HEK293T (cell line): ENCODE data around the gene MDFIC.

Experiments used
- CTCF ChIA-PET: fragments of 350-600 bp; formaldehyde crosslinking; extraction: SDS; loops from one replicate; lab custom pipeline; 2021; ENCODE audit warnings: antibody characterized with exemption, inconsistent platforms; lab: Yijun Ruan, JAX
- POLR2A ChIA-PET: fragments of 350-600 bp; formaldehyde crosslinking; extraction: SDS; loops from one replicate; lab custom pipeline; 2020; ENCODE audit warnings: antibody characterized with exemption, inconsistent platforms; lab: Yijun Ruan, JAX
- DNase-seq: peaks from one replicate; pipeline ENCODE4 v3.0.0; 2012; ENCODE audit warnings: mixed read lengths; ENCODE audit errors: extremely low spot score
- ARNT ChIP-seq: fragments of 450-650 bp; IDR thresholded peaks from 2 replicates; pipeline ENCODE4 v1.6.1; 2017; ENCODE audit warnings: mild to moderate bottlenecking
- BHLHE40 ChIP-seq: fragments of 450-650 bp; IDR thresholded peaks from 2 replicates; pipeline ENCODE4 v1.6.1; 2016; ENCODE audit warnings: mild to moderate bottlenecking, moderate library complexity, borderline replicate concordance
- CTBP1 ChIP-seq: fragments of 450-650 bp; IDR thresholded peaks from 2 replicates; pipeline ENCODE4 v1.6.1; 2016; ENCODE audit warnings: borderline replicate concordance
- ELF4 ChIP-seq: fragments of 450-650 bp; IDR thresholded peaks from 2 replicates; pipeline ENCODE4 v1.6.1; 2017; ENCODE audit warnings: antibody characterized with exemption
- FOXA1 ChIP-seq: fragments of 450-650 bp; IDR thresholded peaks from 2 replicates; pipeline ENCODE4 v1.6.1; 2016; ENCODE audit warnings: mild to moderate bottlenecking
- FOXK2 ChIP-seq: fragments of 450-650 bp; IDR thresholded peaks from 2 replicates; pipeline ENCODE4 v1.6.1; 2016; ENCODE audit warnings: mild to moderate bottlenecking
- FOXM1 ChIP-seq: fragments of 450-650 bp; IDR thresholded peaks from 2 replicates; pipeline ENCODE4 v1.6.1; 2017; ENCODE audit warnings: mild to moderate bottlenecking, borderline replicate concordance
- HDGF ChIP-seq: fragments of 450-650 bp; IDR thresholded peaks from 2 replicates; pipeline ENCODE4 v1.6.1; 2017; ENCODE audit warnings: antibody characterized with exemption, borderline replicate concordance
- L3MBTL2 ChIP-seq: fragments of 450-650 bp; conservative IDR thresholded peaks from 2 replicates; pipeline ENCODE4 v1.6.1; 2016; ENCODE audit warnings: mild to moderate bottlenecking
- LEF1 ChIP-seq: fragments of 450-650 bp; IDR thresholded peaks from 2 replicates; pipeline ENCODE4 v1.6.1; 2017; ENCODE audit warnings: mild to moderate bottlenecking, borderline replicate concordance
- NFRKB ChIP-seq: fragments of 450-650 bp; IDR thresholded peaks from 2 replicates; pipeline ENCODE4 v1.6.1; 2016; ENCODE audit warnings: mild to moderate bottlenecking, moderate library complexity
- PKNOX1 ChIP-seq: fragments of 450-650 bp; IDR thresholded peaks from 2 replicates; pipeline ENCODE4 v1.6.1; 2016
- SP1 ChIP-seq: fragments of 450-650 bp; IDR thresholded peaks from 2 replicates; pipeline ENCODE4 v1.6.1; 2017
- SUZ12 ChIP-seq: fragments of 450-650 bp; IDR thresholded peaks from 2 replicates; pipeline ENCODE4 v1.6.1; 2016; ENCODE audit warnings: mild to moderate bottlenecking
- TARDBP ChIP-seq: fragments of 450-650 bp; IDR thresholded peaks from 2 replicates; pipeline ENCODE4 v1.6.1; 2016
- ZNF384 ChIP-seq: fragments of 450-650 bp; IDR thresholded peaks from 2 replicates; pipeline ENCODE4 v1.6.1; 2016

MDFIC gene

GRCh38 chr7:115010441-115010820 lies 88.5 kb downstream of the MDFIC start:
- CTCF ChIA-PET, result no interaction called here
- DNase-seq, result no peak
- no peak for TF ChIP-seq BHLHE40
- TF ChIP-seq FOXM1, result no peak
- no peak for TF ChIP-seq PKNOX1
- TF ChIP-seq ELF4, result no peak
- no peak for TF ChIP-seq L3MBTL2
- no peak for TF ChIP-seq CTBP1
- TF ChIP-seq SP1, result no peak
- TF ChIP-seq NFRKB, result no peak
- TF ChIP-seq LEF1, result no peak
- TF ChIP-seq HDGF, result no peak
- TF ChIP-seq SUZ12, result no peak
- no peak for TF ChIP-seq FOXK2
- no peak for TF ChIP-seq FOXA1
- no peak for TF ChIP-seq ZNF384
- TF ChIP-seq TARDBP, result no peak
- no peak for TF ChIP-seq ARNT
- POLR2A ChIA-PET, result no interaction called here

DNA sequence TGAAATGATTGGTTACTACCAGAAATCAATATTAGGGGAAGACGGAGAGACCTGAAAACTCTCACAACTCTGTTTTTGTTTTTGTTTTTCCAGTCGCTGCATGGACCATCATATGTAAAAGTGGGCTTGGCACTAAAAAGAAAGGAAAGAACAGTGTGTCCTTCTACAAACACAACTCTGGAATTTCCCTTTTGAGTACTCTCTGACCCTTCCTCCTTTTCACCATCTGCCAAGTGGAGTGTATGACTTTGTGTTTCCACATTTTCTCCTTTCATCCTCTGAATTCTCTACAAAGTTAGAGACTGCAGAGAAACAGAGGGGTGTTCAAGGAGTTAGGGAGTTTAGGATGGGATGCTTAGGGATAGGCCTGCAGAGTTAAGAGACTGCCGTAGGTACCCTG lies 92.0 kb downstream of the MDFIC start:
- ChIA-PET POLR2A (no interaction called here), CTCF (no interaction called here)
- no peak for TF ChIP-seq FOXM1
- TF ChIP-seq PKNOX1, result no peak
- no peak for TF ChIP-seq ARNT
- TF ChIP-seq L3MBTL2, result no peak
- no peak for TF ChIP-seq ZNF384
- no peak for TF ChIP-seq ELF4
- no peak for TF ChIP-seq CTBP1
- TF ChIP-seq FOXK2, result no peak
- TF ChIP-seq BHLHE40, result no peak
- no peak for TF ChIP-seq HDGF
- no peak for TF ChIP-seq NFRKB
- no peak for TF ChIP-seq SUZ12
- TF ChIP-seq SP1, result no peak
- no peak for TF ChIP-seq LEF1
- no peak for TF ChIP-seq TARDBP
- TF ChIP-seq FOXA1, result no peak
- no peak for DNase-seq

GRCh38 chr7:115014794-115015193 lies 92.9 kb downstream of the MDFIC start:
- POLR2A ChIA-PET, result no interaction called here
- CTCF ChIA-PET, result no interaction called here
- TF ChIP-seq FOXA1 (no peak), FOXK2 (no peak), LEF1 (no peak)
- DNase-seq, result no peak

DNA sequence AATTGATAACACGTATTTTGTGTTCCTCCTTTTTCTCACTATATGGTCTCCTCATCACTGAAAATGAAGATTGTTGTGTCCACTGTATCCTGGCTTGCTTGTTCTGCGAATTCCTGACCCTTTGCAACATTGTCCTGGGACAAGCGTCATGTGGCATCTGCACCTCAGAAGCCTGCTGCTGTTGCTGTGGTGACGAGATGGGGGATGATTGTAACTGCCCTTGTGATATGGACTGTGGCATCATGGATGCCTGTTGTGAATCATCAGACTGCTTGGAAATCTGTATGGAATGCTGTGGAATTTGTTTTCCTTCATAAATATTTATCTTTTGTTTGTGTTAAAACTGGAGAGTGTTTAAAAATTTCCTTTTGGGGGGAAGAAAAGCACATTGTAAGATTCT lies 93.7 kb downstream of the MDFIC start:
- no peak for DNase-seq
- TF ChIP-seq L3MBTL2 (no peak), LEF1 (no peak), ARNT (no peak), FOXK2 (no peak), FOXM1 (no peak), ELF4 (no peak), ZNF384 (no peak), NFRKB (no peak), TARDBP (no peak), FOXA1 (no peak), SP1 (no peak), CTBP1 (no peak), HDGF (no peak)
- CTCF ChIA-PET, result interaction anchor here (0.6 kb wide), 1 partner anchor 462 kb away, joined by 3 read pairs; no protein-coding TSS in a partner anchor
- POLR2A ChIA-PET, result no interaction called here

DNA sequence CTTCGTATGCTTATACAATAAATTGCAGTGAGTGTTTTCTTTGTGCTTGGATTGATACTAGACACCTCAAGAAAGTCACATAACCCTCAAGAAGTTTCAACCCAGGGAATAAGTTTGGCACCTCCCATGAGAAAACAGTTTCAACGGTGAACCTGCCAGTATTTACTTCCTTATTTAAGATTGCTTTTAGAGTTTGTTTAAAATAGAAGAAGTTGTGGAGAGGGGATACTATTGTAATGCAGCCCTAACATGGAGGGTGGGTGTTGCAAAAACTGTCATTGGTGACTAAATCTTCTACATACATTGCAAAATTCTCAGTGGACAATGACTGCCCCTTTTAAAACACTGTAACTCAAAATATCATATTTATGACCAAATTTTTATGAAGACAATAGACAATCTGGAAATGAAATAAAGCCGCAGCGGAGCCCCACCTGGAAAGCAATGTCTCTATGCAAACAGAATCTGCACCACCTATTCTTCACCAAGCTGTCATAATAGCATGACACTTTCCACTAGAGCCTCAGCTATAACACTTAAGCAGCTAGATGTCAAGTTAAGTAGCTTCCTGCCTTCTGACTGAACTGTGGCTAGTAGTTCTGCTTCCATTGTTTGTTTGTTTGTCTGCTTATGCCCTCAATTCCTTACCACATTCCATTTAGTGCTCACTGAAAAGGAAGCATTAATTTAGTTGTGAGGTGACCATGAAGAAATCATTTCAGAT lies 98.2 kb downstream of the MDFIC start:
- DNase-seq, result no peak
- no peak for TF ChIP-seq CTBP1
- no peak for TF ChIP-seq L3MBTL2
- no peak for TF ChIP-seq SUZ12
- TF ChIP-seq LEF1, result no peak
- no peak for TF ChIP-seq ELF4
- TF ChIP-seq BHLHE40, result no peak
- TF ChIP-seq SP1, result no peak
- no peak for TF ChIP-seq NFRKB
- TF ChIP-seq HDGF, result no peak
- no peak for TF ChIP-seq PKNOX1
- TF ChIP-seq ZNF384, result no peak
- TF ChIP-seq TARDBP, result no peak
- no peak for TF ChIP-seq FOXK2
- no peak for TF ChIP-seq FOXM1
- TF ChIP-seq FOXA1, result no peak
- no peak for TF ChIP-seq ARNT
- POLR2A ChIA-PET, result no interaction called here
- CTCF ChIA-PET, result no interaction called here

- ChIA-PET CTCF (no interaction called here), POLR2A (no interaction called here)
- TF ChIP-seq LEF1, result no peak
- no peak for TF ChIP-seq BHLHE40
- TF ChIP-seq ARNT, result no peak
- TF ChIP-seq CTBP1, result no peak
- TF ChIP-seq FOXA1, result no peak
- TF ChIP-seq PKNOX1, result no peak
- TF ChIP-seq FOXK2, result no peak
- TF ChIP-seq HDGF, result no peak
- TF ChIP-seq SUZ12, result no peak
- no peak for TF ChIP-seq ZNF384
- TF ChIP-seq TARDBP, result no peak
- TF ChIP-seq ELF4, result no peak
- no peak for TF ChIP-seq L3MBTL2
- TF ChIP-seq SP1, result no peak
- no peak for TF ChIP-seq NFRKB
- TF ChIP-seq FOXM1, result no peak
- DNase-seq, result no peak
These were observed 101.3 kb downstream of the MDFIC start for GRCh38 chr7:115023219-115023618.
